MM.1S (cell line): Measurements from ENCODE around the gene TRNP1.
"Not testable (repeated sequence)": the region's sequence is repeated elsewhere in the genome, so short reads cannot be mapped to it uniquely, and the experiment has no call there.

Experiments
- DNase-seq: peaks from one replicate; pipeline ENCODE4 v3.0.0-alpha.2; 2015
- H2AFZ ChIP-seq: fragments of 300-600 bp; sonication (generic); 2 replicates; pipeline ENCODE4 v1.6.0; 2016; ENCODE audit warnings: antibody characterized with exemption, low read length
- H3F3A ChIP-seq: fragments of 300-600 bp; sonication (generic); 2 replicates; pipeline ENCODE4 v1.6.1; 2016; ENCODE audit warnings: mild to moderate bottlenecking, antibody characterized with exemption, low read length, moderate library complexity, mixed read lengths; ENCODE audit not compliant: insufficient read depth
- H3K27ac ChIP-seq: fragments of 300-600 bp; sonication (generic); 2 replicates; pipeline ENCODE4 v1.5.1; 2016; ENCODE audit warnings: mild to moderate bottlenecking, low read length
- H3K27me3 ChIP-seq: fragments of 300-600 bp; sonication (generic); replicated peaks from 2 replicates; pipeline ENCODE4 v1.6.0; 2016; ENCODE audit warnings: low read length; ENCODE audit not compliant: insufficient read depth
- H3K36me3 ChIP-seq: fragments of 300-600 bp; sonication (generic); replicated peaks from 2 replicates; pipeline ENCODE4 v1.6.1; 2016; ENCODE audit warnings: mild to moderate bottlenecking, low read length, mixed read lengths; ENCODE audit not compliant: insufficient read depth
- H3K4me1 ChIP-seq: fragments of 300-600 bp; sonication (generic); 2 replicates; pipeline ENCODE4 v1.6.1; 2016; ENCODE audit warnings: low read length, mixed read lengths
- H3K4me2 ChIP-seq: fragments of 300-600 bp; sonication (generic); 2 replicates; pipeline ENCODE4 v1.6.0; 2016; ENCODE audit warnings: low read depth, low read length
- H3K4me3 ChIP-seq: fragments of 300-600 bp; sonication (generic); 2 replicates; pipeline ENCODE4 v1.5.1; 2016; ENCODE audit warnings: low read length, mixed read lengths
- H3K79me2 ChIP-seq: fragments of 300-600 bp; sonication (generic); 2 replicates; pipeline ENCODE4 v1.6.1; 2016; ENCODE audit warnings: mixed run types, low read length, mixed read lengths
- H3K9ac ChIP-seq: fragments of 300-600 bp; sonication (generic); 2 replicates; pipeline ENCODE4 v1.6.1; 2016; ENCODE audit warnings: low read length, mixed read lengths
- H3K9me2 ChIP-seq: fragments of 300-600 bp; sonication (generic); replicated peaks from 2 replicates; pipeline ENCODE4 v1.6.1; 2016; ENCODE audit warnings: mild to moderate bottlenecking, low read length, mixed read lengths; ENCODE audit not compliant: insufficient read depth
- H3K9me3 ChIP-seq: fragments of 300-600 bp; sonication (generic); replicated peaks from 2 replicates; pipeline ENCODE4 v1.6.1; 2016; ENCODE audit warnings: mild to moderate bottlenecking, low read length, mixed read lengths; ENCODE audit not compliant: insufficient read depth
- H4K20me1 ChIP-seq: fragments of 300-600 bp; sonication (generic); 2 replicates; pipeline ENCODE4 v1.6.1; 2016; ENCODE audit warnings: mild to moderate bottlenecking, low read length, moderate library complexity, mixed read lengths; ENCODE audit not compliant: insufficient read depth
- CTCF ChIP-seq: fragments of 300-600 bp; sonication (generic); IDR thresholded peaks from 2 replicates; pipeline ENCODE4 v1.5.1; 2016; ENCODE audit warnings: antibody characterized with exemption, low read length, mixed read lengths
- EZH2 ChIP-seq: fragments of 300-600 bp; sonication (generic); optimal IDR thresholded peaks from 2 replicates; pipeline ENCODE3; 2017; ENCODE audit warnings: low read depth, mild to moderate bottlenecking, antibody characterized with exemption, low read length, mixed read lengths
- EZH2phosphoT487 ChIP-seq: fragments of 300-600 bp; sonication (generic); IDR thresholded peaks from 2 replicates; pipeline ENCODE4 v1.6.1; 2018; ENCODE audit warnings: antibody characterized with exemption, low read length

TRNP1 gene

DNA sequence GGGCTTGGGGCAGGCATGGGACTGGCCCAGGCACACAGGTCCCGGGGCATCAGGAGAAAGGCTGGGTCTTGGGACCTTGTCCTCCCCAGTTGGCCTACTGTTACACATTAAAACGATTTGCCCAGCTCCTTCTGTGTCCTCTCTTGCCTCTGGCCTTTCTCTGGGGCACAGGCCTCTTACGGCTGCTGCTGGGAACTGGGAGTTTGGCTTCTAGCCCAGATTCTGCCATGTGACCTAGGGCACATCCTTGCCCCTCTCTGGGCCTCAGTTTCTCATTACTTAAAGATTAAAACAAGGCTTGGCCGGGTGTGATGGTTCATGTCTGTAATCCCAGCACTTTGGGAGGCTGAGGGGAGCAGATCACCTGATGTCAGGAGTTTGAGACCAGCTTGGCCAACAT is 47.2 kb upstream of the TRNP1 start:
- Histone ChIP-seq H2AFZ (no peak overlapping the region), H4K20me1 (no peaks in the 10 kb centered on the region), H3K4me1 (no peaks in the 10 kb centered on the region), H3K9me2 (no peaks in the 10 kb centered on the region), H3K36me3 (no peaks in the 10 kb centered on the region), H3K4me3 (no peak overlapping the region), H3K27ac (no peak overlapping the region), H3K9ac (no peak overlapping the region), H3K4me2 (no peak overlapping the region), H3K79me2 (no peaks in the 10 kb centered on the region), H3K9me3 (no peaks in the 10 kb centered on the region), H3K27me3 (no peaks in the 10 kb centered on the region), H3F3A (0 out of 2 replicates have a peak, but pooled peaks cover 2% of the 10 kb centered on the region)
- no peak for DNase-seq
- TF ChIP-seq CTCF (no peak), EZH2 (no peak), EZH2phosphoT487 (no peak)

- H3K9ac ChIP-seq, H3K9me2 ChIP-seq, H3K4me3 ChIP-seq, DNase-seq, H3F3A ChIP-seq, H3K27me3 ChIP-seq, H3K79me2 ChIP-seq, H3K4me1 ChIP-seq, H3K36me3 ChIP-seq, H4K20me1 ChIP-seq, H2AFZ ChIP-seq, H3K9me3 ChIP-seq, H3K27ac ChIP-seq, H3K4me2 ChIP-seq: not testable (repeated sequence)
Observed at GRCh38 chr1:26948725-26949057, 44.8 kb upstream of the TRNP1 start.

DNA sequence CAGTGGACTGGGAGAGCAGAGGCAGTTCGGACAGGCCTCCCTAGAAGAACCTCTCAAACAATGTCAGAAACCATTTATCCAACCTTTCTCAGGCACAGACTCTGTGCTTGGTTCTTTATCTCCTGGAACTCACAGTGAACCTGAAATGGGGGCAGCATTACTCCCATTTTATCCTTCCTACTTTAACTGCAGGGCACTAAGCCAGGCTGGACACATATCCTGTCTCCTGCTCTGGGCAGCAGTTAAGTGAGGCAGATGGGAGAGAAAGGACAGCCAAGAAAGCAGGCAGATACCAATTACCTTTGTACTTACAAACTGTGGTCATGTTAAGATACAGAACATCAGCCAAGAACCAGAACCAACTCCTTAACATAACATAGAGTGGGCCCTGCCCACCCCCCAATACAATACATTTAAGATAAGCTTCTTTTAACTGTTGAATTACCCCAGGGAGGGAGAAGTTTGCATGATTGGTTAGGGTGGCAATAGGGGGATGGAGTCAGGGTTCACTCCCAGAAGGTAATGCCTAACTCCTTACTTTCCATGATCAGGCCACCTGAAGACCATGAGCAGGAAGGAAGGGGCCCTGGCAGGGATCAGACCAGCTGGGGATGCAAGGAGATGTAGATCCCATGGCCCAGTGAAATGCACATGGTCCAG is 44.1 kb upstream of the TRNP1 start:
- no peak overlapping the region for H3K27ac ChIP-seq
- no peaks in the 10 kb centered on the region for H3K27me3 ChIP-seq
- no peak overlapping the region for H3K9ac ChIP-seq
- no peak overlapping the region for H3K4me3 ChIP-seq
- no peaks in the 10 kb centered on the region for H3K9me3 ChIP-seq
- no peaks in the 10 kb centered on the region for H3K9me2 ChIP-seq
- no peaks in the 10 kb centered on the region for H4K20me1 ChIP-seq
- H3K4me2 ChIP-seq = no peak overlapping the region
- no peaks in the 10 kb centered on the region for H3K79me2 ChIP-seq
- TF ChIP-seq CTCF = no peak
- 0 out of 2 replicates have a peak, but pooled peaks cover 2% of the 10 kb centered on the region for H3F3A ChIP-seq
- no peaks in the 10 kb centered on the region for H3K4me1 ChIP-seq
- no peak for DNase-seq
- no peak overlapping the region for H2AFZ ChIP-seq
- H3K36me3 ChIP-seq = no peaks in the 10 kb centered on the region

DNA sequence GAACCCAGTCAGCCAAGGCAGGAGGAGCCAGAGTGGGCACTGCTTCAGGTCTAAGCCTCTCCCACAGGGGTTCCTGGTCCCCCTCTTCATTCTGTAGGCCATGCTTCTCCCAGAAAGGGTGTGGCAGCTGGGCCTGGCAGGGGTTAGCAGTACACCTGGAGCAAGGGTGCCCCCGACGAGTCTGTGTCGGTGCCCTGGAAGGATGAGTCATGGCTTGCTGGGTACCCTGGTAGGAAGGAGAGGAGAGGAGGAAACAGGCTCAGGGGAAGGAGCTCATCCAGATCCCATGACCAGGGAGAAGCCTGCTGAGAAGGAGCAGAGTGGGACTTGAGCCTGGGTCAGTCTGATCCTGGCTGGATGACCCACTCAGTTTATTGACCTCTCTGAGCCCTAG is 43.6 kb upstream of the TRNP1 start:
- Histone ChIP-seq H4K20me1 (no peaks in the 10 kb centered on the region), H3K36me3 (no peaks in the 10 kb centered on the region), H3K27ac (no peak overlapping the region), H3K4me1 (no peaks in the 10 kb centered on the region), H3K4me2 (no peak overlapping the region), H2AFZ (no peak overlapping the region), H3K9me3 (no peaks in the 10 kb centered on the region), H3K9me2 (no peaks in the 10 kb centered on the region), H3K9ac (no peak overlapping the region), H3K27me3 (no peaks in the 10 kb centered on the region), H3F3A (0 out of 2 replicates have a peak, but pooled peaks cover 2% of the 10 kb centered on the region), H3K79me2 (no peaks in the 10 kb centered on the region), H3K4me3 (no peak overlapping the region)
- no peak for DNase-seq
- TF ChIP-seq CTCF = no peak
